PC-3 (cell line): ENCODE measurements around the gene KYNU.

Experiments used
- CTCF ChIP-seq: fragments of 300-600 bp; sonication (generic); conservative IDR thresholded peaks from 2 replicates; pipeline ENCODE4 v1.5.1; 2017; ENCODE audit warnings: antibody characterized with exemption, low read depth, mild to moderate bottlenecking, low read length
- EZH2 ChIP-seq: fragments of 300-600 bp; sonication (generic); IDR thresholded peaks from one replicate; pipeline ENCODE4 v1.6.1; 2017; ENCODE audit warnings: antibody characterized with exemption, mild to moderate bottlenecking, low read length; ENCODE audit not compliant: unreplicated experiment
- EZH2phosphoT487 ChIP-seq: fragments of 300-600 bp; sonication (generic); IDR thresholded peaks from 2 replicates; pipeline ENCODE4 v1.6.1; 2018; ENCODE audit warnings: mild to moderate bottlenecking, antibody characterized with exemption, low read length, borderline replicate concordance

DNA sequence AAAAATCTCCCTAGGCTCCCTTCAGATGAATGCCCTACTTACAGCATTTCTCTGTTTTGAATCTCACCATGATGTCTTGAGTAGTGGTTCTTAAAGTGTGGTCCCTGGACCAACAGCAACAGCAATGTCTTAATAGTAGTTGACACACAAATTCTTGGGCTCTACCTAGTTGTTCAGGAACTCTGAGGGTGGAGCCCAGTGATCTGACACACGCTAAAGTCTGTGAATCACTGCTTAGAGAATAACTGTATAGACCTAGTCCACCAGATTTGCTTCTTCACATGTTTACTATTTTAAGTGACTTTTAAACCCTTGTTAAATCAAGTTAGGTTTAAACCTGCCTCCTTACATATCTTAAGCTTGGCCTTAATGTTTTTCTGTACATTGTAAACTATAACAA, 204.2 kb downstream of the KYNU start:
- no peak for TF ChIP-seq CTCF
- no peak for TF ChIP-seq EZH2
- TF ChIP-seq EZH2phosphoT487, result no peak
